ENCODE measurements around the gene EHF.

Gene EHF

GRCh38 chr11:34623463-34623862 is 2.6 kb downstream of the EHF start:
- DNase-seq (ENCODE audit: low read depth in 2 of 2, low spot score in 1 of 2), result no peak

- DNase-seq (ENCODE audit: low read depth in 2 of 2, low spot score in 1 of 2), result peak in 1 of 2 donors; percentile 6
Measured at GRCh38 chr11:34624069-34624468, 3.2 kb downstream of the EHF start.

- DNase-seq (ENCODE audit: low read depth in 2 of 2, low spot score in 1 of 2), result no peak
Measured at GRCh38 chr11:34625576-34625975, 4.7 kb downstream of the EHF start.

GRCh38 chr11:34626393-34626792 is 5.5 kb downstream of the EHF start:
- no peak for DNase-seq (ENCODE audit: low read depth in 2 of 2, low spot score in 1 of 2)

GRCh38 chr11:34627197-34627596 is 6.3 kb downstream of the EHF start:
- no peak for DNase-seq (ENCODE audit: low read depth in 2 of 2, low spot score in 1 of 2)

- no peak for DNase-seq (ENCODE audit: low read depth in 2 of 2, low spot score in 1 of 2)
Measured at GRCh38 chr11:34629711-34630110, 8.8 kb downstream of the EHF start.

- DNase-seq (ENCODE audit: low read depth in 2 of 2, low spot score in 1 of 2), result no peak
Measured at GRCh38 chr11:34630544-34630943, 9.7 kb downstream of the EHF start.

GRCh38 chr11:34631297-34631696 is 10.4 kb downstream of the EHF start:
- DNase-seq (ENCODE audit: low read depth in 2 of 2, low spot score in 1 of 2), result no peak

- DNase-seq (ENCODE audit: low read depth in 2 of 2, low spot score in 1 of 2), result no peak
Measured at GRCh38 chr11:34631737-34632104, 10.8 kb downstream of the EHF start.

- DNase-seq (ENCODE audit: low read depth in 2 of 2, low spot score in 1 of 2), result no peak
Measured at GRCh38 chr11:34632105-34632791, 11.4 kb downstream of the EHF start.

- DNase-seq (ENCODE audit: low read depth in 2 of 2, low spot score in 1 of 2), result no peak
Measured at GRCh38 chr11:34633640-34633989, 12.7 kb downstream of the EHF start.

- DNase-seq (ENCODE audit: low read depth in 2 of 2, low spot score in 1 of 2), result no peak
Measured at GRCh38 chr11:34633990-34634693, 13.2 kb downstream of the EHF start.

- DNase-seq (ENCODE audit: low read depth in 2 of 2, low spot score in 1 of 2), result no peak
Measured at GRCh38 chr11:34634694-34635062, 13.8 kb downstream of the EHF start.

GRCh38 chr11:34636127-34636526 is 15.2 kb downstream of the EHF start:
- DNase-seq (ENCODE audit: low read depth in 2 of 2, low spot score in 1 of 2), result no peak

GRCh38 chr11:34637303-34637702 is 16.4 kb downstream of the EHF start:
- DNase-seq (ENCODE audit: low read depth in 2 of 2, low spot score in 1 of 2), result no peak

GRCh38 chr11:34638897-34639296 is 18.0 kb downstream of the EHF start:
- no peak for DNase-seq (ENCODE audit: low read depth in 2 of 2, low spot score in 1 of 2)

- no peak for DNase-seq (ENCODE audit: low read depth in 2 of 2, low spot score in 1 of 2)
Measured at GRCh38 chr11:34639545-34639944, 18.7 kb downstream of the EHF start.

GRCh38 chr11:34640050-34640923 is 19.4 kb downstream of the EHF start:
- DNase-seq (ENCODE audit: low read depth in 2 of 2, low spot score in 1 of 2), result no peak

GRCh38 chr11:34640924-34641275 is 20.0 kb downstream of the EHF start:
- no peak for DNase-seq (ENCODE audit: low read depth in 2 of 2, low spot score in 1 of 2)

GRCh38 chr11:34641456-34641855 is 20.6 kb downstream of the EHF start:
- DNase-seq (ENCODE audit: low read depth in 2 of 2, low spot score in 1 of 2), result no peak

- DNase-seq (ENCODE audit: low read depth in 2 of 2, low spot score in 1 of 2), result no peak
Measured at GRCh38 chr11:34642001-34642554, 21.2 kb downstream of the EHF start.

- DNase-seq (ENCODE audit: low read depth in 2 of 2, low spot score in 1 of 2), result no peak
Measured at GRCh38 chr11:34642873-34643272, 22.0 kb downstream of the EHF start.

Measured in stimulated activated CD8-positive, alpha-beta memory T cell treated with anti-CD3 and anti-CD28 coated beads, Interleukin-4, amount 100 ng/mL, for 4 hours (primary cell).